ENCODE measurements around the gene LRMDA. TPM values are rescaled to one million over a fixed set of nuclear protein-coding genes. Genes with fewer than 3 reads are reported as not detected.

The LRMDA gene
- polyA plus RNA-seq, 3 donors = 39.8 to 59.6 (median 56.4) TPM

DNA sequence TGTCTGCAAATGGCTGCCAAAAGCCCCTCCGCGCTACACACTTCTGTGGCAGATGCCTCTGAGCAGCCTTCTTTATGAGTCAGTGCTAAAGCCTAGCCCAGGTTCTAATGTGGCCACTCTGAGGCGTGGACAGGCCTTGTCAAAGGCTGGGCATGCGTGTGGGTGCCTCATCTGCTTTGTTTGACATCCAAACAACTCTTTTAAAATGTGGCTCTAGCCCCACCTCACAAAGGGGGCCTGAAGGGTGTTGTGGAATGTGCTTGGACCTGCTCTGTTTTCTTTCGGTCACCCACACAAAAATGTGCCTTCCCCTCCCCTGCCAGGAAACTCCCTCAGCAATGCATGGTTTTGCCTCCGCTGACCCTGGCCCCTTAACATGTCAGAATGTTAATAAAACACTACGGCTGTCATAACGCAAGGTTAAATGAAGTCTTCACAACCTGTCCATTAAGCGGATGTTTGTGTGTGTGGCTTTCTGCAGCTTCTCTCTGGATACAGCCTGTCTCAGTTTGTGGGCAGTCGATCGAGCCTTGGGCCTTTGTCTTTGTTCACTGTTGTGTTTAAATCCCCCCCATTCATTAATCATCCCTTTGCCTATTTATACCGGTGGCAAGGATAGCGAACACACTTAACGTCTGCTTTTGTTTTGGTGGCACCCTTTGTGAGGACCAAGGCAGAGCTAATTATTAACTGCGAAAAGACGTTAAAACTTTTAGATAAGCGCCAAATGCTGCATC, 718.9 kb downstream of the LRMDA start:
- Histone ChIP-seq H2AFZ (ENCODE audit: insufficient read depth, low read depth, low read length, poor library complexity, severe bottlenecking) (no peak overlapping the region), H3K4me1 (ENCODE audit: control insufficient read depth in 1 of 2, insufficient read depth in 2 of 2, low read length in 2 of 2) (no peaks in the 10 kb centered on the region), H3K9me3 (replicated peaks in 1 of 2; ENCODE audit: control insufficient read depth in 1 of 2, insufficient read depth in 1 of 2, low read length in 2 of 2) (peaks cover 17 to 26% of the 10 kb centered on the region in 2 donors), H3K36me3 (replicated peaks in 1 of 2; ENCODE audit: control insufficient read depth in 1 of 2, insufficient read depth in 2 of 2, low read length in 2 of 2) (no peaks in the 10 kb centered on the region), H3K9ac (ENCODE audit: insufficient read depth, low read length, poor library complexity, severe bottlenecking) (no peak overlapping the region), H3K27me3 (ENCODE audit: control insufficient read depth in 2 of 2, insufficient read depth in 2 of 2, low read length in 2 of 2) (no peaks in the 10 kb centered on the region), H3K27ac (ENCODE audit: low read depth in 1 of 2, low read length in 2 of 2) (no peak overlapping the region), H3K4me2 (replicated peaks; ENCODE audit: extremely low read depth, low read length, poor library complexity, severe bottlenecking) (no peak overlapping the region), H4K20me1 (ENCODE audit: insufficient read depth, low read length) (no peaks in the 10 kb centered on the region), H3K79me2 (ENCODE audit: insufficient read depth, low read length) (no peaks in the 10 kb centered on the region), H3K4me3 (replicated peaks in 1 of 3; ENCODE audit: low read depth in 2 of 3, low read length in 3 of 3) (no peak overlapping the region)
- Mint-ChIP-seq H3K4me3 (no peak overlapping the region), H3K36me3 (peaks cover 0 to 4% of the 10 kb centered on the region in 2 donors), H3K27ac (peak overlapping the region in 1 of 7 donors; percentile 19), H3K4me1 (no peaks in the 10 kb centered on the region), H3K27me3 (ENCODE audit: low read depth in 3 of 3) (peaks cover 0 to 3% (median 0%) of the 10 kb centered on the region in 3 donors), H3K9me3 (peaks cover 11 to 29% (median 19%) of the 10 kb centered on the region in 7 donors)
- TF ChIP-seq, protein P1, sequence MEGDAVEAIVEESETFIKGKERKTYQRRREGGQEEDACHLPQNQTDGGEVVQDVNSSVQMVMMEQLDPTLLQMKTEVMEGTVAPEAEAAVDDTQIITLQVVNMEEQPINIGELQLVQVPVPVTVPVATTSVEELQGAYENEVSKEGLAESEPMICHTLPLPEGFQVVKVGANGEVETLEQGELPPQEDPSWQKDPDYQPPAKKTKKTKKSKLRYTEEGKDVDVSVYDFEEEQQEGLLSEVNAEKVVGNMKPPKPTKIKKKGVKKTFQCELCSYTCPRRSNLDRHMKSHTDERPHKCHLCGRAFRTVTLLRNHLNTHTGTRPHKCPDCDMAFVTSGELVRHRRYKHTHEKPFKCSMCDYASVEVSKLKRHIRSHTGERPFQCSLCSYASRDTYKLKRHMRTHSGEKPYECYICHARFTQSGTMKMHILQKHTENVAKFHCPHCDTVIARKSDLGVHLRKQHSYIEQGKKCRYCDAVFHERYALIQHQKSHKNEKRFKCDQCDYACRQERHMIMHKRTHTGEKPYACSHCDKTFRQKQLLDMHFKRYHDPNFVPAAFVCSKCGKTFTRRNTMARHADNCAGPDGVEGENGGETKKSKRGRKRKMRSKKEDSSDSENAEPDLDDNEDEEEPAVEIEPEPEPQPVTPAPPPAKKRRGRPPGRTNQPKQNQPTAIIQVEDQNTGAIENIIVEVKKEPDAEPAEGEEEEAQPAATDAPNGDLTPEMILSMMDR (IDR thresholded peaks at IDR 0.05) = no peak
- intact Hi-C loops (cut with micrococcal nuclease) = no loop called here
- DNase-seq = no peak
- over 99% methylated on average over 15 of the region's 17 CpGs for WGBS (ENCODE audit: insufficient coverage)

DNA sequence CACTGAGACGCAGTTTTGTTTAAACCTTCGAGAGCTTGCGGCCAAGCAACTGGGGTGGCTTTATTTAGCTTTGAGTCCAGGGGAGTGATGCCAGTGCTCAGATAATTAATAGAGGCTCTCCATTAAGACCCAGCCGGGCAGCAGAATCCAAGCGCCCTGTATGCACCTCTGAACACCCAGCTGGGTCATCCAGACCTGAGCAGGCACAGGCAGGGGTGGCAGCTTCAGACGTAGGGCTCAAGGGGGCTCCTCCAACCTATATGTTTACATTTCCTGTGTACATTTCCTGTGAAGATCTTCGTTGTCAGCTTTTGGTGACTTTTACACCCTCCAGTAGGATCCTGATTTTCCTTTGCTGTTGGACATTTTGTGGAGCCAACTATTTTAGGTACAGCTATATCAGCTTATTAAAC, 719.5 kb downstream of the LRMDA start:
- H3K4me3 Mint-ChIP-seq = no peak overlapping the region
- no peak overlapping the region for H3K4me3 ChIP-seq (replicated peaks in 1 of 3; ENCODE audit: low read depth in 2 of 3, low read length in 3 of 3)
- no peak for DNase-seq
- no peaks in the 10 kb centered on the region for H3K4me1 Mint-ChIP-seq
- TF ChIP-seq, protein P1 (IDR thresholded peaks at IDR 0.05) = no peak
- peaks cover 0 to 4% of the 10 kb centered on the region in 2 donors for H3K36me3 Mint-ChIP-seq
- H3K9me3 ChIP-seq (replicated peaks in 1 of 2; ENCODE audit: control insufficient read depth in 1 of 2, insufficient read depth in 1 of 2, low read length in 2 of 2) = peaks cover 17 to 26% of the 10 kb centered on the region in 2 donors
- H2AFZ ChIP-seq (ENCODE audit: insufficient read depth, low read depth, low read length, poor library complexity, severe bottlenecking) = no peak overlapping the region
- H3K27ac Mint-ChIP-seq = no peak overlapping the region
- H3K9me3 Mint-ChIP-seq = peaks cover 10 to 27% (median 16%) of the 10 kb centered on the region in 7 donors
- peaks cover 0 to 3% (median 0%) of the 10 kb centered on the region in 3 donors for H3K27me3 Mint-ChIP-seq (ENCODE audit: low read depth in 3 of 3)
- H3K79me2 ChIP-seq (ENCODE audit: insufficient read depth, low read length) = no peaks in the 10 kb centered on the region
- intact Hi-C loops (cut with micrococcal nuclease) = no loop called here
- no peaks in the 10 kb centered on the region for H3K4me1 ChIP-seq (ENCODE audit: control insufficient read depth in 1 of 2, insufficient read depth in 2 of 2, low read length in 2 of 2)
- H3K4me2 ChIP-seq (replicated peaks; ENCODE audit: extremely low read depth, low read length, poor library complexity, severe bottlenecking) = no peak overlapping the region
- H4K20me1 ChIP-seq (ENCODE audit: insufficient read depth, low read length) = no peaks in the 10 kb centered on the region
- H3K36me3 ChIP-seq (replicated peaks in 1 of 2; ENCODE audit: control insufficient read depth in 1 of 2, insufficient read depth in 2 of 2, low read length in 2 of 2) = no peaks in the 10 kb centered on the region
- 93% methylated on average over 6 of the region's 7 CpGs for WGBS (ENCODE audit: insufficient coverage)
- no peak overlapping the region for H3K27ac ChIP-seq (ENCODE audit: low read depth in 1 of 2, low read length in 2 of 2)
- H3K9ac ChIP-seq (ENCODE audit: insufficient read depth, low read length, poor library complexity, severe bottlenecking) = no peak overlapping the region
- no peaks in the 10 kb centered on the region for H3K27me3 ChIP-seq (ENCODE audit: control insufficient read depth in 2 of 2, insufficient read depth in 2 of 2, low read length in 2 of 2)

Data from CD14-positive monocyte (primary cell).